WERI-Rb-1 (cell line): ENCODE results near the gene COMMD4.
"Not testable (repeated sequence)": the region's sequence is repeated elsewhere in the genome, so short reads cannot be mapped to it uniquely, and the experiment has no call there.

Experiments used
- DNase-seq: peaks from one replicate; pipeline ENCODE4 v3.0.0-alpha.2; 2020
- H3K27ac ChIP-seq: fragments of 250-450 bp; sonication (Bioruptor Pico); 2 replicates; pipeline ENCODE4 v1.5.1; 2020; ENCODE audit warnings: mild to moderate bottlenecking, moderate library complexity
- H3K27me3 ChIP-seq: fragments of 250-450 bp; sonication (Bioruptor Pico); 2 replicates; pipeline ENCODE4 v1.5.1; 2021; ENCODE audit warnings: mild to moderate bottlenecking, low read depth, moderate library complexity; ENCODE audit not compliant: insufficient read depth, severe bottlenecking
- H3K36me3 ChIP-seq: fragments of 250-450 bp; sonication (Bioruptor Pico); 2 replicates; pipeline ENCODE4 v1.5.1; 2020; ENCODE audit warnings: mild to moderate bottlenecking, moderate library complexity
- H3K4me3 ChIP-seq: 2 replicates; pipeline ENCODE4 v1.5.1; 2011; ENCODE audit warnings: low read depth, mild to moderate bottlenecking, control low read depth, low read length
- H3K9me3 ChIP-seq: fragments of 250-450 bp; sonication (Bioruptor Pico); 2 replicates; pipeline ENCODE4 v1.5.1; 2021; ENCODE audit warnings: mild to moderate bottlenecking, moderate library complexity; ENCODE audit not compliant: severe bottlenecking
- CTCF ChIP-seq: IDR thresholded peaks from 2 replicates; pipeline ENCODE4 v1.5.1; 2011; ENCODE audit warnings: low read depth, mild to moderate bottlenecking, control low read depth, inconsistent platforms, low read length

The COMMD4 gene

GRCh38 chr15:75321711-75322110, 14.2 kb upstream of the COMMD4 start:
- Histone ChIP-seq H3K9me3 (no peaks in the 10 kb centered on the region), H3K4me3 (no peak overlapping the region), H3K36me3 (no peaks in the 10 kb centered on the region), H3K27me3 (no peaks in the 10 kb centered on the region), H3K27ac (no peak overlapping the region)
- DNase-seq, result no peak
- TF ChIP-seq CTCF, result no peak

DNA sequence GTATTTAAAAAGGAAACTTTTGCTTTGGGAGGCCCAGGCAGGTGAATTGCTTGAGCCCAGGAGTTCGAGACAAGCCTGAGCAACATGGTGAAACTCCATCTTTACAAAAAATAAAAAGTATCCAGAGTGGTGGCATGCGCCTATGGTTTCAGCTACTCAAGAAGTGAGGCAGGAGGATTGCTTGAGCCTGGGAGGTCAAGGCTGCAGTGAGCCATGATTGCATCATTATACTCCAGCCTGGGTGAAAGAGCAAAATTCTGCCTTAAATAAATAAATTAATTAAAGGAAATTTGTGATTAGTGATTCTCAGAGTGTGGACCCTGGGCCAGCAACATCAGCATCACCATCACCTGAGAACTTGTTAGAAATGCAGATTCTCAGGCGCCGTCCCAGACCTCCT, 9.9 kb upstream of the COMMD4 start:
- H3K27ac ChIP-seq, result no peak overlapping the region
- no peaks in the 10 kb centered on the region for H3K36me3 ChIP-seq
- H3K9me3 ChIP-seq, result no peaks in the 10 kb centered on the region
- no peak overlapping the region for H3K4me3 ChIP-seq
- DNase-seq, result no peak
- TF ChIP-seq CTCF, result no peak
- no peaks in the 10 kb centered on the region for H3K27me3 ChIP-seq

DNA sequence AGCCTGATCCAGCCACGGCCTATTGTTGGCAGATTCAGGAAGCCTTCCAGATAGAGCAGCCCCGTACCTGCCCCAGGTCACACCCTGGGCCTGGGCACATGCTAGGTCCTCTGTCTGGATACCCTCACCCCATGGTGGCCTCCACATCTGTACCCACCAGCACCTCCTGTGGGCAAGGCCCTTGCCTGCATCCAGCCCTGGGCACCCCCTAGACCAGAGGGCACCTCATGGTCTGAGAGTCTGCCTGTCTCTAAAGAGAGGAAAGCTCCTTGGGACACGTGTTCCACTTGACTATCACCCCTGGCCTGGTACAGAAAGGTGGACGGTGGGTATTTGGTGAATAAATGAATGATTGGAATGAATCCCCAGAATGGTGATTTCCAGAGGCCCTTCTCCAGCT, 8.9 kb upstream of the COMMD4 start:
- 0 out of 2 replicates have a peak, but pooled peaks have one; percentile 11 for TF ChIP-seq CTCF
- H3K4me3 ChIP-seq, result no peak overlapping the region
- no peak overlapping the region for H3K27ac ChIP-seq
- DNase-seq, result no peak
- no peaks in the 10 kb centered on the region for H3K36me3 ChIP-seq
- H3K27me3 ChIP-seq, result no peaks in the 10 kb centered on the region
- H3K9me3 ChIP-seq, result no peaks in the 10 kb centered on the region

DNA sequence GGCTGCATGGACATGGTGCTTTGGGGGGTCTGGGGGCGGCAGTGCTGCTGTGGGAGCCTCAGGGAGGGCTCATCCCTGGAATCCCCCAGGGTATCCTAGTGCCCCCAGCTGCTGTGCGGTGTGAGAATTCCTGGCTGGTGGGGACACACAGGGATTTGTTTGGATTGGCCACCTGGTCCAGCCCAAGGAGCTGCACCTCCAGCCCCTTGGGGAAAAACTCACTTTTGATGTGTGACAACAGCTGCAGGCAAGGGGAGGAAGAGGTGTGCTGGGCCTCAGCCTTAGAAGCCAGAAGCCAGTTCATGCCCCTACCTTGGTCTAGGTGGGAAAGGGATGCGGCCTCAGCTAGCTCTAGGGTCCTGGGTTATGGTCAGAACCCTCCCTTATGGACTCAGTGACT, 8.4 kb upstream of the COMMD4 start:
- no peaks in the 10 kb centered on the region for H3K9me3 ChIP-seq
- H3K36me3 ChIP-seq, result no peaks in the 10 kb centered on the region
- no peak for DNase-seq
- no peak for TF ChIP-seq CTCF
- no peak overlapping the region for H3K27ac ChIP-seq
- H3K4me3 ChIP-seq, result no peak overlapping the region
- H3K27me3 ChIP-seq, result no peaks in the 10 kb centered on the region

GRCh38 chr15:75328493-75329314, 7.2 kb upstream of the COMMD4 start:
- DNase-seq, result no peak
- Histone ChIP-seq H3K27me3 (no peaks in the 10 kb centered on the region), H3K36me3 (no peaks in the 10 kb centered on the region), H3K27ac (no peak overlapping the region), H3K9me3 (no peaks in the 10 kb centered on the region), H3K4me3 (no peak overlapping the region)
- 0 out of 2 replicates have a peak, but pooled peaks have one; percentile 11 for TF ChIP-seq CTCF

GRCh38 chr15:75329571-75329970, 6.3 kb upstream of the COMMD4 start:
- Histone ChIP-seq H3K27ac (no peak overlapping the region), H3K27me3 (no peaks in the 10 kb centered on the region), H3K36me3 (no peaks in the 10 kb centered on the region), H3K4me3 (no peak overlapping the region), H3K9me3 (no peaks in the 10 kb centered on the region)
- DNase-seq, result no peak
- peak; percentile 24; the same call in 1 of the 2 replicates for TF ChIP-seq CTCF

GRCh38 chr15:75332093-75332492, 3.8 kb upstream of the COMMD4 start:
- not testable (repeated sequence) for H3K27me3 ChIP-seq, H3K27ac ChIP-seq, DNase-seq, H3K4me3 ChIP-seq, H3K36me3 ChIP-seq, H3K9me3 ChIP-seq

GRCh38 chr15:75333654-75334419, 2.0 kb upstream of the COMMD4 start:
- H3K4me3 ChIP-seq, H3K27me3 ChIP-seq, DNase-seq, H3K27ac ChIP-seq, H3K36me3 ChIP-seq, H3K9me3 ChIP-seq: not testable (repeated sequence)
